ENCODE data around the gene OR4Q3. TPM values are rescaled to one million over a fixed set of nuclear protein-coding genes. Genes with fewer than 3 reads are reported as not detected.

Gene OR4Q3
- polyA plus RNA-seq, result not detected in 2 replicates
- polyA minus RNA-seq, result not detected in 2 replicates

DNA sequence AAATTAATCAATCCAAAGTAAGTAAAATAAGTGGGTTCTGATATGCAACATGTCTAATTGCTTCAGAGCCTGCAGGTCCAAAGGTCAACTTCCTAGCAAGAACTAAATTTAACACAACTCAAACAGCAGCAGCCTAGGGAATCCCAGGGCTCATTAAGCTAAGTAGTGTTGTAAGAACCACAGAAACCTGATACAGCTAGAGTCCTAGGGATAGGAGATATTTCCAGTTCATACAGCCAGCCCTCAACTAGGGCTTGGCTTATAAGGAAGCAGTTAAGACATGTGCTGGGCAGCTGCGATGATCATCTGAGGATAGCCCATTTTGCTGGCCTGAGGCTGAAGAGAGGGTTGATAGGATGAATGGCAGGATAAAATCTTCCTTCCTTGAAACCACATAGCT, at the start of gene OR4Q3:
TSS of gene OR4Q3 (plus strand) at position 316 of the 400 bp plus-strand sequence.
- H3K36me3 ChIP-seq (ENCODE audit: insufficient read depth, low read length), result no peaks in the 10 kb centered on the region
- no peak within 1 kb of the TSS for H3K9ac ChIP-seq (ENCODE audit: low read length)
- H3K27ac ChIP-seq (ENCODE audit: low read length), result no peak within 1 kb of the TSS
- no peak within 1 kb of the TSS for H3K4me3 ChIP-seq (ENCODE audit: low read length)
- no peaks in the 10 kb centered on the region for H4K20me1 ChIP-seq (ENCODE audit: insufficient read depth)
- no peaks in the 10 kb centered on the region for H3F3A ChIP-seq (ENCODE audit: insufficient read depth, low read length, poor library complexity, severe bottlenecking)
- H3K27me3 ChIP-seq (ENCODE audit: insufficient read depth, low read depth, low read length), result no peaks in the 10 kb centered on the region
- H3K79me2 ChIP-seq (replicated peaks; ENCODE audit: insufficient read depth, low read length), result no peaks in the 10 kb centered on the region
- TF ChIP-seq EZH2 (IDR thresholded peaks at IDR 0.05; ENCODE audit: borderline replicate concordance, insufficient read depth, low read length, poor library complexity, severe bottlenecking) (no peak), EP300 (conservative IDR thresholded peaks at IDR 0.05; ENCODE audit: poor library complexity, severe bottlenecking) (no peak), TAF1 (IDR thresholded peaks at IDR 0.05; ENCODE audit: low read depth) (no peak), POLR2AphosphoS5 (IDR thresholded peaks at IDR 0.05) (no peak), SMC3 (conservative IDR thresholded peaks at IDR 0.05; ENCODE audit: poor library complexity) (no peak), MXI1 (conservative IDR thresholded peaks at IDR 0.05; ENCODE audit: poor library complexity, severe bottlenecking) (no peak), CTCF (IDR thresholded peaks at IDR 0.05; ENCODE audit: poor library complexity, severe bottlenecking) (no peak), RAD21 (conservative IDR thresholded peaks at IDR 0.05) (no peak)
- TF ChIP-seq, protein P1, sequence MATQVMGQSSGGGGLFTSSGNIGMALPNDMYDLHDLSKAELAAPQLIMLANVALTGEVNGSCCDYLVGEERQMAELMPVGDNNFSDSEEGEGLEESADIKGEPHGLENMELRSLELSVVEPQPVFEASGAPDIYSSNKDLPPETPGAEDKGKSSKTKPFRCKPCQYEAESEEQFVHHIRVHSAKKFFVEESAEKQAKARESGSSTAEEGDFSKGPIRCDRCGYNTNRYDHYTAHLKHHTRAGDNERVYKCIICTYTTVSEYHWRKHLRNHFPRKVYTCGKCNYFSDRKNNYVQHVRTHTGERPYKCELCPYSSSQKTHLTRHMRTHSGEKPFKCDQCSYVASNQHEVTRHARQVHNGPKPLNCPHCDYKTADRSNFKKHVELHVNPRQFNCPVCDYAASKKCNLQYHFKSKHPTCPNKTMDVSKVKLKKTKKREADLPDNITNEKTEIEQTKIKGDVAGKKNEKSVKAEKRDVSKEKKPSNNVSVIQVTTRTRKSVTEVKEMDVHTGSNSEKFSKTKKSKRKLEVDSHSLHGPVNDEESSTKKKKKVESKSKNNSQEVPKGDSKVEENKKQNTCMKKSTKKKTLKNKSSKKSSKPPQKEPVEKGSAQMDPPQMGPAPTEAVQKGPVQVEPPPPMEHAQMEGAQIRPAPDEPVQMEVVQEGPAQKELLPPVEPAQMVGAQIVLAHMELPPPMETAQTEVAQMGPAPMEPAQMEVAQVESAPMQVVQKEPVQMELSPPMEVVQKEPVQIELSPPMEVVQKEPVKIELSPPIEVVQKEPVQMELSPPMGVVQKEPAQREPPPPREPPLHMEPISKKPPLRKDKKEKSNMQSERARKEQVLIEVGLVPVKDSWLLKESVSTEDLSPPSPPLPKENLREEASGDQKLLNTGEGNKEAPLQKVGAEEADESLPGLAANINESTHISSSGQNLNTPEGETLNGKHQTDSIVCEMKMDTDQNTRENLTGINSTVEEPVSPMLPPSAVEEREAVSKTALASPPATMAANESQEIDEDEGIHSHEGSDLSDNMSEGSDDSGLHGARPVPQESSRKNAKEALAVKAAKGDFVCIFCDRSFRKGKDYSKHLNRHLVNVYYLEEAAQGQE (IDR thresholded peaks at IDR 0.05; ENCODE audit: borderline replicate concordance), result no peak
- no peak within 1 kb of the TSS for H2AFZ ChIP-seq (ENCODE audit: low read depth, low read length)
- no peaks in the 10 kb centered on the region for H3K9me2 ChIP-seq (ENCODE audit: insufficient read depth, low read length)
- H3K4me2 ChIP-seq (ENCODE audit: low read length), result no peak within 1 kb of the TSS
- peaks cover 3% of the 10 kb centered on the region for H3K9me3 ChIP-seq (ENCODE audit: low read length)

- H3K27ac ChIP-seq (ENCODE audit: low read length), result no peak overlapping the region
These were observed 14.0 kb upstream of the OR4Q3 start for GRCh38 chr14:19729359-19729758.

More at GRCh38 chr14:19729359-19729758, 14.0 kb upstream of the OR4Q3 start:
- H4K20me1 ChIP-seq (ENCODE audit: insufficient read depth), result no peaks in the 10 kb centered on the region
- H3F3A ChIP-seq (ENCODE audit: insufficient read depth, low read length, poor library complexity, severe bottlenecking), result no peaks in the 10 kb centered on the region
- H3K4me3 ChIP-seq (ENCODE audit: low read length), result no peak overlapping the region
- no peak overlapping the region for H3K9ac ChIP-seq (ENCODE audit: low read length)
- no peaks in the 10 kb centered on the region for H3K79me2 ChIP-seq (replicated peaks; ENCODE audit: insufficient read depth, low read length)
- no peak overlapping the region for H2AFZ ChIP-seq (ENCODE audit: low read depth, low read length)
- H3K36me3 ChIP-seq (ENCODE audit: insufficient read depth, low read length), result no peaks in the 10 kb centered on the region
- no peaks in the 10 kb centered on the region for H3K27me3 ChIP-seq (ENCODE audit: insufficient read depth, low read depth, low read length)
- H3K9me2 ChIP-seq (ENCODE audit: insufficient read depth, low read length), result no peaks in the 10 kb centered on the region
- H3K9me3 ChIP-seq (ENCODE audit: low read length), result no peaks in the 10 kb centered on the region
- no peak for TF ChIP-seq EP300 (conservative IDR thresholded peaks at IDR 0.05; ENCODE audit: poor library complexity, severe bottlenecking)
- no peak for TF ChIP-seq TAF1 (IDR thresholded peaks at IDR 0.05; ENCODE audit: low read depth)
- no peak for TF ChIP-seq CTCF (IDR thresholded peaks at IDR 0.05; ENCODE audit: poor library complexity, severe bottlenecking)
- TF ChIP-seq, protein P1 (IDR thresholded peaks at IDR 0.05; ENCODE audit: borderline replicate concordance), result no peak
- no peak for TF ChIP-seq SMC3 (conservative IDR thresholded peaks at IDR 0.05; ENCODE audit: poor library complexity)
- no peak for TF ChIP-seq EZH2 (IDR thresholded peaks at IDR 0.05; ENCODE audit: borderline replicate concordance, insufficient read depth, low read length, poor library complexity, severe bottlenecking)
- TF ChIP-seq MXI1 (conservative IDR thresholded peaks at IDR 0.05; ENCODE audit: poor library complexity, severe bottlenecking), result no peak
- TF ChIP-seq RAD21 (conservative IDR thresholded peaks at IDR 0.05), result no peak
- TF ChIP-seq POLR2AphosphoS5 (IDR thresholded peaks at IDR 0.05), result no peak
- no peak overlapping the region for H3K4me2 ChIP-seq (ENCODE audit: low read length)
